LNCAP (cell line): ENCODE results near the gene ELMO1.

Experiments used
- TF ChIP-seq, protein P1 (sequence below): fragments of 450-650 bp; IDR thresholded peaks from 2 replicates; pipeline ENCODE4 v1.5.1; 2017; ENCODE audit warnings: mild to moderate bottlenecking

Gene ELMO1

DNA sequence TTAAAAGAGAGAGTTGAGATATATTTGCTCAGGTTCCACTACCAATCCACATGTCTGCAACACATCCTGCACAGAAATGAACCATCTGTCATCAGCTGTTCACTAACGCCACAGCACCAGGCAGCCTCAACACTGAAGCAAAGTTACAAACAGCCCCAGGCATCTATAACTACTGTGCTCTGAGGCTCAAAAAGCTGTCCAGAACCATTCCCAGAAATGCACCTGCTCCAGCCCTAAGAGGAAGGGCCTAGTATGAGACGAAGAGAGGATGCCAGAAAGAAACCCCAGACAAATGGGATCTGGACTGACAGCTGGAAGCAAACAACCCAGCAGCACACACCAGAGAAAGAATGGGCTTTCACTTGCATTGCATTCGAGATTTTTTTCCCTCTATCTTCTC lies 159.3 kb downstream of the ELMO1 start:
- TF ChIP-seq, protein P1, sequence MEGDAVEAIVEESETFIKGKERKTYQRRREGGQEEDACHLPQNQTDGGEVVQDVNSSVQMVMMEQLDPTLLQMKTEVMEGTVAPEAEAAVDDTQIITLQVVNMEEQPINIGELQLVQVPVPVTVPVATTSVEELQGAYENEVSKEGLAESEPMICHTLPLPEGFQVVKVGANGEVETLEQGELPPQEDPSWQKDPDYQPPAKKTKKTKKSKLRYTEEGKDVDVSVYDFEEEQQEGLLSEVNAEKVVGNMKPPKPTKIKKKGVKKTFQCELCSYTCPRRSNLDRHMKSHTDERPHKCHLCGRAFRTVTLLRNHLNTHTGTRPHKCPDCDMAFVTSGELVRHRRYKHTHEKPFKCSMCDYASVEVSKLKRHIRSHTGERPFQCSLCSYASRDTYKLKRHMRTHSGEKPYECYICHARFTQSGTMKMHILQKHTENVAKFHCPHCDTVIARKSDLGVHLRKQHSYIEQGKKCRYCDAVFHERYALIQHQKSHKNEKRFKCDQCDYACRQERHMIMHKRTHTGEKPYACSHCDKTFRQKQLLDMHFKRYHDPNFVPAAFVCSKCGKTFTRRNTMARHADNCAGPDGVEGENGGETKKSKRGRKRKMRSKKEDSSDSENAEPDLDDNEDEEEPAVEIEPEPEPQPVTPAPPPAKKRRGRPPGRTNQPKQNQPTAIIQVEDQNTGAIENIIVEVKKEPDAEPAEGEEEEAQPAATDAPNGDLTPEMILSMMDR: no peak

DNA sequence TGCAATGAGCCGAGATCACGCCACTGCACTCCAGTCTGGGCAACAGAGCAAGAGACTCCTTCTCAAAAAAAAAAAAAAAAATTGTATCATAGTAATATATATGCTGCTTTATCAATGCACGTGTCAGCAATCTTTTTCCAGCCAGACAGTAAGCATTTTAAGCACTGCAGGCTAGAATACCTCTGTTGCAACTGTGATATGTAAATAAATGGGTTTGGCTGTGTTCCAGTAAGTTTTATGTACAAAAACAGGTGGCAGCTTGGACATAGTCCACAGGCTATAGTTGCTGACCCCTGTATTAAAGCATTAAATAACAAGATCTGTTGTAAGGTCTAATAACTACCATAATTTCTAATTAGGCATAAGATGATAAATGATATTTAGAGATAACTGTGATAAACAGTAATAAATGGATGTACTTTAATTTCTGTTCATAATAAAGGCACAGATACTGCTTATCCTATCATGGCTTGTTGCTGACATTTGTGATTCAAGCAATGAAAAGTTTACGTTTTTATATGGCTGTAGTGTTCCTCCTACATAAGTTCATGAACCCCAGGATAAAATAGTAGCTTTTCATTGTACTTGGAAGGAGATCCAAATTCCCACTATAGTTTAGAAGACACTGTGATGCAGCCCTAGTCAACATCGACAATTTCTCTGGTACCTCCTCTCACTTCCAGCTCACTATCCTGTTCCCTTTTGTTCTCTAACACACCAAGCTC lies 161.4 kb downstream of the ELMO1 start:
- TF ChIP-seq, protein P1: no peak

DNA sequence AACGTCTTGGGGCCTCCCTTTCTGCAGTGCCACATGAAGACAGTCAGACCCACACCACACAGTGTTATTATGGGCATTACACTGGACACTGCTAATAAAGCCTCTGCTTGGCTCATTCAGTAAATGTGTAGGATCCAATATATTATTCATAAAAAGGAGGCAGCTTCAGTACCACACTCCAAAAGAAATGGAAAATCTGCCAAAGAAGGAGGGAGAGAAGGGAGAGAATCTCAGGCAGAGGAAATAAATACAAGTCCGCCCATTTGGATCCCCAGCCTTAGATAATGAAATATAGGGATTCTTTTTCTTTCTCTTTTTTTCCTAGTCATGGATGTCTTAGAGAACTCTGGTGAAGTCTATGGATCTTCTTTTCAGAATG lies 162.2 kb downstream of the ELMO1 start:
- TF ChIP-seq, protein P1: no peak

DNA sequence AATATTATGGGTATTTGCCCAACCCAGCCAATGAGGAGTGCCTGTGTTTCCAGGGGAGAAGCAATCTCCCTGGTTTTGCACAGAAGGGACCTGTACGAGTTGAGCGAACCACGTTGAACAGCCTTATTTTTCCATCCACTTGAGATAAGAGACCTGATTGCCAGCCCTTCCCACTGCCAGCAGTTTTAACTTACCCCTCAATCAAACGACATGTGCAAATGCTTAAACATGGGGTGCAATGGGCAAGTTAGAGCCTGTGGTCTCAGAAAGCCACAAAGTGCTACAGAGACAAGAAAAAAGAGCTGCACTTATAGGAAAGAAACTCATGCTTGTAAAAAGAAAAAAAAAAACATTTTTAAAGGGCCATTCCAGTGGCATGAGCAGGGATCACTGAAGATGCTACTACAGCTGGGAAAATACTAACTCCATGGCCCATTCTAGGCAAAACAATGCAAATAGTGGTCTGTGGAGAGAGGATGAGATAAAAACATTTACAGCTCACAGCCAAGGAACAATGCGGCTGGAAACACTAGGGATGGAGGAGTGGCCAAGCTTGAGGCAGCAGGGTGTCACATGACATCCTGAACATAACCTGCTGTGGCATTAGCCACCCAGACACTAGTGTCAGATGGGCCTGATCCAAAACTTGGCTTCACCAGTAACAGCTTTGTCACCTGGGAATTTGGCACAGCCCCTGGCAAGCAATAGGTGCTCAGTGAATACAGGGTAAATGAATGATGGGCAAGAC lies 162.8 kb downstream of the ELMO1 start:
- TF ChIP-seq, protein P1: no peak

DNA sequence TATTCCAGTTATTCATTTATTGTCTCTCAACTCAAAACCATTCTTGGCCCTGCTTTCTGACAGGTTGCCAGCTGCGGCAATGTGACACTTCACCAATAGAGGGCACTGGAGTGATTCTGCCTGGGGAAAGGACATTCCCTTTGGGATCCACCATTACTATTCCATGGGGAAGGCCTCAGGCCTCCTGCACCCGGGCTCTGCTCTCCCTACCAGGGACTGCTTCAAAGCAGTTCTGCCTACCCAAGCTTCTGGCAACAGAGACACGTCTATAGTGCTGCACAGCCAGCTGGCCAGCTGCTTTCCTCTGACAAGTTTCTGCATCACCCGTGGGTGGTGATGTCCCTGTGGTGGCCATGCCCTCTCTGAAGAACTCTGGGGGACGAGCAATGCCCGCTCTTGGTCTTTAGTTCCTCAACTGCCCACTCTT lies 163.8 kb downstream of the ELMO1 start:
- TF ChIP-seq, protein P1: peak; percentile 88

DNA sequence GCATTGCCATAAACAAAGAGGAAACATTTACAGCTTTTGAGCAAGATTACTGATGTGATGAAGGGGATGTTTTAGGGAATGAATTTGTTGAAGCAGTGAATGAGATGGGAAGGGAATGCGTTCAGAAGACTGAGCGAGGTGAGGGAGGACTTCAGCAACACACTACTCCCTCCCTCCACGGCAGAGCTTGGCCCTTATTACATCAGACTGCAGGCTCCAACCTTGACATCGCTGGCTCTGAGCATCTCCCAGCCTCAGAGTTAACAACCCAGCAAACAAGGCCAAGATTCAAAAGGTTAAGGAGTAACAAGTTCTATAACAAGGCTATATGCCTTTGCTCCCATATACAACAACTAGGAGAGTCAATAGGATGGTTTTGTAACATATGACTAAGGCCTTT lies 164.4 kb downstream of the ELMO1 start:
- TF ChIP-seq, protein P1: no peak

DNA sequence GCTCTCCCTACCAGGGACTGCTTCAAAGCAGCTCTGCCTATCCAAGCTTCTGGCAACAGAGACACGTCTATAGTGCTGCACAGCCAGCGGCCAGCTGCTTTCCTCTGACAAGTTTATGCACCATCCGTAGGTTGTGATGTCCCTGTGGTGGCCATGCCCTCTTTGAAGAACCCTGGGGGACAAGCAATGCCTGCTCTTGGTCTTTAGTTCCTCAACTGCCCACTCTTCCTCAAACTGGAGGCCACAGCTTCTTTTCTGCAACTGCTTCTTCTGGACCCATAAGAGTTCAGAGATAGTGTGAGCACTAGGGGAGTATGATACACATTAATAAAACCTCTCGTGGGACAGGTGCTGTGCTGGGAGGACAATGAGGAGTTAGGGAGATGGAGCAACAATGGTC lies 164.9 kb downstream of the ELMO1 start:
- TF ChIP-seq, protein P1: no peak
